OCI-LY1 (cell line): ENCODE measurements around the gene NPFF.

ENCODE experiments used
- H2AFZ ChIP-seq: fragments of 200-600 bp; sonication (generic), shearing (Covaris generic); 2 replicates; pipeline ENCODE4 v1.6.0; 2014; ENCODE audit warnings: antibody characterized with exemption, mild to moderate bottlenecking, low read length
- H3F3A ChIP-seq: fragments of 200-600 bp; sonication (generic), shearing (Covaris generic); 2 replicates; pipeline ENCODE4 v1.6.0; 2014; ENCODE audit warnings: mild to moderate bottlenecking, antibody characterized with exemption, low read length, moderate library complexity; ENCODE audit not compliant: insufficient read depth
- H3K27ac ChIP-seq: fragments of 200-600 bp; sonication (generic); 2 replicates; pipeline ENCODE4 v1.5.1; 2014; ENCODE audit warnings: low read length, mixed run types, mild to moderate bottlenecking, low read depth; ENCODE audit not compliant: poor library complexity, severe bottlenecking
- H3K27me3 ChIP-seq: fragments of 200-600 bp; sonication (generic); 2 replicates; pipeline ENCODE4 v1.6.0; 2014; ENCODE audit warnings: antibody characterized with exemption, mild to moderate bottlenecking, low read length, moderate library complexity; ENCODE audit not compliant: insufficient read depth
- H3K36me3 ChIP-seq: fragments of 200-600 bp; sonication (generic); 2 replicates; pipeline ENCODE4 v1.6.1; 2014; ENCODE audit warnings: mild to moderate bottlenecking, antibody characterized with exemption, low read length, moderate library complexity, mixed read lengths; ENCODE audit not compliant: insufficient read depth
- H3K4me1 ChIP-seq: fragments of 200-600 bp; sonication (generic); 2 replicates; pipeline ENCODE4 v1.5.1; 2014; ENCODE audit warnings: mild to moderate bottlenecking, low read length, moderate library complexity; ENCODE audit not compliant: insufficient read depth, severe bottlenecking
- H3K4me2 ChIP-seq: fragments of 200-600 bp; sonication (generic), shearing (Covaris generic); 2 replicates; pipeline ENCODE4 v1.6.1; 2014; ENCODE audit warnings: low read length
- H3K4me3 ChIP-seq: fragments of 200-600 bp; sonication (generic); 2 replicates; pipeline ENCODE4 v1.5.1; 2014; ENCODE audit warnings: low read length, low read depth, mild to moderate bottlenecking, mixed read lengths; ENCODE audit not compliant: poor library complexity, severe bottlenecking
- H3K79me2 ChIP-seq: fragments of 200-600 bp; shearing (Covaris generic); 2 replicates; pipeline ENCODE4 v1.6.1; 2016; ENCODE audit warnings: mixed run types, low read length, mixed read lengths; ENCODE audit not compliant: insufficient read depth
- H3K9ac ChIP-seq: fragments of 200-600 bp; sonication (generic), shearing (Covaris generic); 2 replicates; pipeline ENCODE4 v1.6.1; 2014; ENCODE audit warnings: mild to moderate bottlenecking, low read length, mixed read lengths
- H3K9me2 ChIP-seq: fragments of 200-600 bp; sonication (generic), shearing (Covaris generic); 2 replicates; pipeline ENCODE4 v1.6.1; 2014; ENCODE audit warnings: low read depth, mild to moderate bottlenecking, low read length, mixed read lengths
- H3K9me3 ChIP-seq: fragments of 200-600 bp; shearing (Covaris generic); 2 replicates; pipeline ENCODE4 v1.6.1; 2014; ENCODE audit warnings: low read length, mixed read lengths
- H4K20me1 ChIP-seq: fragments of 200-600 bp; sonication (generic), shearing (Covaris generic); 2 replicates; pipeline ENCODE4 v1.6.0; 2016; ENCODE audit warnings: mild to moderate bottlenecking, low read length; ENCODE audit not compliant: insufficient read depth
- CTCF ChIP-seq: fragments of 200-600 bp; sonication (generic), shearing (Covaris generic); IDR thresholded peaks from 2 replicates; pipeline ENCODE4 v1.5.1; 2017; ENCODE audit warnings: mild to moderate bottlenecking, antibody characterized with exemption, low read length, moderate library complexity, mixed read lengths
- EZH2 ChIP-seq: fragments of 200-600 bp; sonication (generic), shearing (Covaris generic); IDR thresholded peaks from 2 replicates; pipeline ENCODE4 v1.8.0; 2017; ENCODE audit warnings: borderline replicate concordance, mixed run types, mild to moderate bottlenecking, antibody characterized with exemption, low read length, moderate library complexity, mixed read lengths

The NPFF gene

GRCh38 chr12:53515291-53515680 lies 8.0 kb upstream of the NPFF start:
- H3K4me3 ChIP-seq: no peak overlapping the region
- TF ChIP-seq EZH2: no peak
- no peak for TF ChIP-seq CTCF
- H2AFZ ChIP-seq: no peak overlapping the region
- H3K9me3 ChIP-seq: no peaks in the 10 kb centered on the region
- no peak overlapping the region for H3K4me2 ChIP-seq
- no peaks in the 10 kb centered on the region for H3F3A ChIP-seq
- H3K9me2 ChIP-seq: no peaks in the 10 kb centered on the region
- no peaks in the 10 kb centered on the region for H3K79me2 ChIP-seq
- no peaks in the 10 kb centered on the region for H3K27me3 ChIP-seq
- no peak overlapping the region for H3K27ac ChIP-seq
- peaks cover 38% of the 10 kb centered on the region for H3K36me3 ChIP-seq
- H3K9ac ChIP-seq: no peak overlapping the region
- H4K20me1 ChIP-seq: no peaks in the 10 kb centered on the region
- no peaks in the 10 kb centered on the region for H3K4me1 ChIP-seq

DNA sequence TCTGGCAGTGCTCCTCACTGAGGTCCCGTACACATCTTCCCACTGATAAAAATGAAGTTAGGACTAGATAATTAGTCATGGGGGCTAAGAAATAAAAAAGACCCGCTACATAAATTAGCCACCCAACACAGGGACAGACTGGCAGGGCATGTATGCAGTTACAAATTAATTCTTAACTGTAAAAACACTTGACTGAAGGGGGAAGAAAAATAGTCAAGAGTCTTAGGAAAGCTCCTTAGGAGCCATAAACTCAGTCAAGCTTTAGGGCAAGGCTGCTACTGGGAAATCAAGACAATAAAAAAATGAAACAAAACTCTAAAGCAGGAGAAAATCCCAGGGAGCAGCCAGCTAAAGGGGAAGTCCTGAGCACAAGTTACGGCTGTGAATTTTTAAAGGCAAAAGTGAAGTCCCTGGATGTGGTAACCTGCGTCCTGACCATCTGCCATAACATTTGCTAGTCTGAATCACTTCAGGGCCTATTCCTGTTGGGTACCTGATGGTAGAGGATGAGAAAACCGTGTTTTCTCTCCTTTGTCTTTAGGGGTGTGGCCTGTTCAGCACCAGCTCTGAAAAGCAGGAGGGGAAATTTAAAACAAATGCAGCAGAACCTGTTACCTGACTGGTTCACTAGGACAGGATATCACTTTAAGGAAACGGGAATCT lies 7.5 kb upstream of the NPFF start:
- Histone ChIP-seq H3K27me3 (no peaks in the 10 kb centered on the region), H3K4me2 (no peak overlapping the region), H3K4me3 (no peak overlapping the region), H3K9me3 (no peaks in the 10 kb centered on the region), H2AFZ (no peak overlapping the region), H3K9me2 (no peaks in the 10 kb centered on the region), H3F3A (no peaks in the 10 kb centered on the region), H4K20me1 (no peaks in the 10 kb centered on the region), H3K9ac (no peak overlapping the region), H3K79me2 (no peaks in the 10 kb centered on the region), H3K4me1 (no peaks in the 10 kb centered on the region), H3K27ac (no peak overlapping the region), H3K36me3 (peaks cover 34% of the 10 kb centered on the region)
- TF ChIP-seq CTCF (no peak), EZH2 (no peak)

DNA sequence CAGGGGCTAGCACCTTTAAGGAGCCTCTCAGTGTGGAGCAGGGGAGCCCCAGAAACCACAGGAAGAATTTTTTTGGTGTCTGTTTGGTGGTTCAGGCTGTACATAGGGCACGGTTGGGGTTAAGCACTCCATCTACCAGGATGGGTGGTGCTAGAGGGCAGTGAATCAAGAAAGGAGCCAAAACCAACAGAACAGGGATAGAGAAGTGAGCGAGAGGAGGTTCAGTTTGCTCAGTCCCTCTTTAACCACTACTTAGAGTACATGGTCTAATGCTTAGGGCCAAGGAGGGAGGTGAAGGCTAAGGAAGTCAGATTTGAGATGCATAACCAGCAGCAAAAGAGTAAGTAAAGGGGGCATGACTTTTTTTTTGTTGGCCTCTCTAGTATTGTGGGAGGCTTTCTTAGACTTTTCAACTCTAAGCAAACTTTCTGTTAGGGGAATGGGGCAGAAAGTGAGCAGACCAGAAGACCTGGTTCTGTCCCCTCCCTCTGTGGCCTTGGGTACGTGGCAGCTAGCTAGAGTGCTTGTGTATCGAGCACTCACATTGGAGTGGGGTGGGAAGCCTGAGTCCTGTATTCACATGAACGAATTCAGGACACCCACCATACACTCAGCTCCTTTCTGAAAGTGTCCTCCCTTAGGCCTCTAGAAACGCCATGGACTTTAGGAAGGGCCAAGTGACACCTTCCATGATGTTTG lies 6.6 kb upstream of the NPFF start:
- no peak for TF ChIP-seq CTCF
- no peak for TF ChIP-seq EZH2
- peaks cover 34% of the 10 kb centered on the region for H3K36me3 ChIP-seq
- H3K27ac ChIP-seq: no peak overlapping the region
- no peak overlapping the region for H3K9ac ChIP-seq
- H3F3A ChIP-seq: no peaks in the 10 kb centered on the region
- no peaks in the 10 kb centered on the region for H3K27me3 ChIP-seq
- no peak overlapping the region for H3K4me2 ChIP-seq
- H2AFZ ChIP-seq: no peak overlapping the region
- H3K79me2 ChIP-seq: no peaks in the 10 kb centered on the region
- H3K4me1 ChIP-seq: no peaks in the 10 kb centered on the region
- H3K9me2 ChIP-seq: no peaks in the 10 kb centered on the region
- H3K4me3 ChIP-seq: no peak overlapping the region
- no peaks in the 10 kb centered on the region for H4K20me1 ChIP-seq
- H3K9me3 ChIP-seq: no peaks in the 10 kb centered on the region
